HL-60 (cell line): ENCODE results near the gene ST8SIA4.

Source experiments
- GABPA ChIP-seq: IDR thresholded peaks from 2 replicates; pipeline ENCODE4 v1.6.1; 2012; ENCODE audit warnings: low read depth
- POLR2AphosphoS5 ChIP-seq: IDR thresholded peaks from 2 replicates; pipeline ENCODE4 v1.6.1; 2012; ENCODE audit warnings: low read depth
- SPI1 ChIP-seq: IDR thresholded peaks from 2 replicates; pipeline ENCODE4 v1.6.1; 2012; ENCODE audit warnings: low read depth, mild to moderate bottlenecking, borderline replicate concordance
- TF ChIP-seq, protein P1 (sequence below): IDR thresholded peaks from one replicate; pipeline ENCODE4 v1.5.1; 2011; ENCODE audit warnings: low read length, control low read depth, inconsistent platforms; ENCODE audit not compliant: insufficient read depth
- TF ChIP-seq, protein P2 (sequence below): IDR thresholded peaks from 2 replicates; pipeline ENCODE4 v1.6.1; 2012; ENCODE audit warnings: low read depth; ENCODE audit not compliant: insufficient replicate concordance

GRCh38 chr5:100842080-100842479 lies 61.0 kb downstream of the ST8SIA4 start:
- TF ChIP-seq, protein P1, sequence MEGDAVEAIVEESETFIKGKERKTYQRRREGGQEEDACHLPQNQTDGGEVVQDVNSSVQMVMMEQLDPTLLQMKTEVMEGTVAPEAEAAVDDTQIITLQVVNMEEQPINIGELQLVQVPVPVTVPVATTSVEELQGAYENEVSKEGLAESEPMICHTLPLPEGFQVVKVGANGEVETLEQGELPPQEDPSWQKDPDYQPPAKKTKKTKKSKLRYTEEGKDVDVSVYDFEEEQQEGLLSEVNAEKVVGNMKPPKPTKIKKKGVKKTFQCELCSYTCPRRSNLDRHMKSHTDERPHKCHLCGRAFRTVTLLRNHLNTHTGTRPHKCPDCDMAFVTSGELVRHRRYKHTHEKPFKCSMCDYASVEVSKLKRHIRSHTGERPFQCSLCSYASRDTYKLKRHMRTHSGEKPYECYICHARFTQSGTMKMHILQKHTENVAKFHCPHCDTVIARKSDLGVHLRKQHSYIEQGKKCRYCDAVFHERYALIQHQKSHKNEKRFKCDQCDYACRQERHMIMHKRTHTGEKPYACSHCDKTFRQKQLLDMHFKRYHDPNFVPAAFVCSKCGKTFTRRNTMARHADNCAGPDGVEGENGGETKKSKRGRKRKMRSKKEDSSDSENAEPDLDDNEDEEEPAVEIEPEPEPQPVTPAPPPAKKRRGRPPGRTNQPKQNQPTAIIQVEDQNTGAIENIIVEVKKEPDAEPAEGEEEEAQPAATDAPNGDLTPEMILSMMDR: no peak
- TF ChIP-seq GABPA (no peak), POLR2AphosphoS5 (no peak), SPI1 (no peak)
- TF ChIP-seq, protein P2, sequence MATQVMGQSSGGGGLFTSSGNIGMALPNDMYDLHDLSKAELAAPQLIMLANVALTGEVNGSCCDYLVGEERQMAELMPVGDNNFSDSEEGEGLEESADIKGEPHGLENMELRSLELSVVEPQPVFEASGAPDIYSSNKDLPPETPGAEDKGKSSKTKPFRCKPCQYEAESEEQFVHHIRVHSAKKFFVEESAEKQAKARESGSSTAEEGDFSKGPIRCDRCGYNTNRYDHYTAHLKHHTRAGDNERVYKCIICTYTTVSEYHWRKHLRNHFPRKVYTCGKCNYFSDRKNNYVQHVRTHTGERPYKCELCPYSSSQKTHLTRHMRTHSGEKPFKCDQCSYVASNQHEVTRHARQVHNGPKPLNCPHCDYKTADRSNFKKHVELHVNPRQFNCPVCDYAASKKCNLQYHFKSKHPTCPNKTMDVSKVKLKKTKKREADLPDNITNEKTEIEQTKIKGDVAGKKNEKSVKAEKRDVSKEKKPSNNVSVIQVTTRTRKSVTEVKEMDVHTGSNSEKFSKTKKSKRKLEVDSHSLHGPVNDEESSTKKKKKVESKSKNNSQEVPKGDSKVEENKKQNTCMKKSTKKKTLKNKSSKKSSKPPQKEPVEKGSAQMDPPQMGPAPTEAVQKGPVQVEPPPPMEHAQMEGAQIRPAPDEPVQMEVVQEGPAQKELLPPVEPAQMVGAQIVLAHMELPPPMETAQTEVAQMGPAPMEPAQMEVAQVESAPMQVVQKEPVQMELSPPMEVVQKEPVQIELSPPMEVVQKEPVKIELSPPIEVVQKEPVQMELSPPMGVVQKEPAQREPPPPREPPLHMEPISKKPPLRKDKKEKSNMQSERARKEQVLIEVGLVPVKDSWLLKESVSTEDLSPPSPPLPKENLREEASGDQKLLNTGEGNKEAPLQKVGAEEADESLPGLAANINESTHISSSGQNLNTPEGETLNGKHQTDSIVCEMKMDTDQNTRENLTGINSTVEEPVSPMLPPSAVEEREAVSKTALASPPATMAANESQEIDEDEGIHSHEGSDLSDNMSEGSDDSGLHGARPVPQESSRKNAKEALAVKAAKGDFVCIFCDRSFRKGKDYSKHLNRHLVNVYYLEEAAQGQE: no peak
